GM18508 (cell line): ENCODE results near the gene NNT.
A peak's percentile ranks its signal among the peaks of the same experiment; 100 is the strongest.

Experiments used
- ATAC-seq: cut with Tn5 transposase; IDR thresholded peaks from one replicate; pipeline ENCODE4 v1.9.1; 2021; ENCODE audit warnings: moderate number of reproducible peaks; ENCODE audit not compliant: insufficient read depth, unreplicated experiment

The NNT gene

GRCh38 chr5:43620944-43621505 is 18.0 kb downstream of the NNT start:
- ATAC-seq = no peak

GRCh38 chr5:43622074-43622473 is 19.1 kb downstream of the NNT start:
- no peak for ATAC-seq

DNA sequence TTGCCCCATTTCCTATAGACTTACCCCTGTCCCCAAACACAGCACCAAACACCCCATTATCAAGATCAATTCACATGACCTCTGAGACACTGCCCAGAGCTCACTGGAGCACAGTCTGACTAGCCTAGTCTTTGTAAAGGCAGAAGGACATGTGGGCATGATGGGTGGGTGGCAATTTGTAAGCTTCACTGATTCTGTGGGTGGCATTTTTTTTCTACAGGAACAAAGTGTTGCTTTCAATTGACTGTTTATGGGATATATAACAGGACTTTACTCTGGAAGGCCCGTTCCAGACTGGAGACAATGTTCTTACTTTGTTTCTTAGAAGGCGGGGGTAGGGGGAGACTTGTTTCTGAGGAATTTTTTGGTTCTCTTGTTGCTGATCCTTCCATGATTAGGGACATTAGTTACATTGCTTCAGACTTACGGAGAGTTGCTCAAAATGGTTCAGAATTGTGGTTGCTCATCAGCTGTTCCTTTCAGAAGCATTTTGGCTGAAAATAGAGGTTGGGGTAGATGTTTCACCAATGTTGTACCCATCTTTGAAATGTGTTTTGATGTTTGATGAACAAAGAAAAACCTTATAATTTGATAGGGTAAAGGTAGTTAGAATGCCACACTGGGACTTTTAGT is 20.2 kb downstream of the NNT start:
- no peak for ATAC-seq

DNA sequence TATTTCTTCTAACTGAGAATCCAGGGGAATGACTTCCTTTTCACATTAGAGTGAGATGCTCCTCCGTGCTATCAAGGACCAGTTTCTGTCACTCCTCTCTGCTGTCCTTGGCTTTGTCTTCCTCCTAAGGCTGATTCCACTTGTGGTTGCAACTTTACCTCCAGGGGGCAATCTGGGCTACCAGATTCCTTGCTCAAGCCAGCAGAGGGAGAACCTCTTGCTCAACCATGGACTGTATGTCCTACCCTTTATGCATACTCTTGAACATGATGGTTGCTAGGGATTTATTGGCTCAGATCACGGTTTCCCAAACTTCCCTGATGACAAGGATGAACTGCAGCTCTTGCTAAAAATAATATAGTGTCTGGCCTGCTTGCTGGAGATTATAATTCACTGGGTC is 24.0 kb downstream of the NNT start:
- ATAC-seq = no peak

GRCh38 chr5:43631182-43631910 is 28.4 kb downstream of the NNT start:
- peak; percentile 97 for ATAC-seq

DNA sequence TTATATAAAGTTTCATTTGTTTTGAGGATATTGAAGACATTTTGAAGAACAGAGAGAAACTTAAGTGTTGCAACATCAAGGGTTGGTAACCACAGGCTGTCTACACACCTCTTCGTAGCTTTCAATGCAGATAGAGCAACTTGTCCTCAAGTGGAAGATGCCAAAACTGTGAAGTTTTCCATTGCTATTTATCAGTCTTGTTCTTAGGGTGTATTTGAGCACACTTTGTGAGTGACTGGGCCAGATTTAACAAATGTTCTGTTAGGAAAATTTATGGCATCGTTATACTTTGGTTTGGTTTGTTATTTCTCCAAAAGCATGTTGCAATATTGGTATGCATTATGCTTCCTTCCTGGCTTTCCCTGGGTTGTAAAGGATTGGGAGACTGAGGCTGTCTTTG is 31.6 kb downstream of the NNT start:
- ATAC-seq = no peak

DNA sequence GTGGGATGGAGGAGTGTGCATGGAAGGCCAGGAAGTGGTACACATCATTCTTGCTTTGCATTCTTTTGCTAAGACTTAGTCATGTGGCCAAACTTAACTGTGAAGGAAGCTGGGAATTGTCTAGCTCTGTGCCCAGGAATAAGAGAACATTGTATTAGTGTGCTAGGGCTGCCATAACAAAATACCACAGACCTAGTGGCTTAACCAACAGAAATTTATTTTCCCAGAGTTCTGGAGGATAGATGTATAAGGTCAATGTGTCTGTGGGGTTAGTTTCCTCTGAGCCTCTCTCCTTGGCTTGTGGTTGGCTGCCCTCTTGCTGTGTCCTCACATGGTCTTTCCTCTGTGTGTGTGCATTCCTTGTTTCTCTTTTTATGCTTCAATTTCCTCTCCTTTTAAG is 32.4 kb downstream of the NNT start:
- ATAC-seq = no peak

DNA sequence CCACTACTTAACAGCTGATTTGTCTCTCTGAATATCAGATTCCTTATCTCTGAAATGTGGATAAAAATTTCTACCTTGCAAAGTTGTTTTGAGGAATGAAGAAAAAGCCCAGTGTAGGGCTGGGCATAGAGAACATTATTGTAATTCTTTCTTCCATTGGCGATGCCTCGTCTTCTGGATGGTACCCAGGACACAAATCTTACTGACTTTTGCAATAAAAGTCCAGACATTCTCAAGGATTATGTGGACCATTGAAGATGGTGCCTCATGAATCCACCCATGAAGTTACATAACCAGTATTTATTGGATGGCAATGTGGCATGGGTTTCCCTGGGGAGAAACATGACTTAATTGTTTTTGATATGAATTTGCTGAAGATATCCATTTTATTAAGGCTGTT is 33.1 kb downstream of the NNT start:
- no peak for ATAC-seq

GRCh38 chr5:43637416-43637815 is 34.4 kb downstream of the NNT start:
- no peak for ATAC-seq

DNA sequence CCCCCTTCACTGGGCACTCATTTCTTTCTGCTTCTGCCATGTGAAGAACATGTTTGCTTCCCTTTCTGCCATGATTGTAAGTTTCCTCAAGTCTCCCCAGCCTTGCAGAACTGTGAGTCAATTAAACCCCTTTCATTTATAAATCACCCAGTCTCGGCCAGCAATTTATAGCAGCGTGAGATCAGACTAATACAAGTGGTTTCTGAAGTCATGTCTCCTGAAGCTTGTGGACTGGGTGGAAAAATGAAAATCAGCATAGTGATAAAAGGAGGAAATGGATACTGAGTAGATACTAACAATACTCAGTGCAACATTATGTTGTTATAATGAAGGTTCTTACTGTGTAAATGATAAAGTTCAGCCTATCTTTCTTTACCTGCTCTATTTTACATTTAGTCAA is 35.1 kb downstream of the NNT start:
- no peak for ATAC-seq

GRCh38 chr5:43638546-43638945 is 35.6 kb downstream of the NNT start:
- no peak for ATAC-seq

- ATAC-seq = no peak
Observed at GRCh38 chr5:43639566-43639965, 36.6 kb downstream of the NNT start.

GRCh38 chr5:43642428-43642827 is 39.4 kb downstream of the NNT start:
- no peak for ATAC-seq

- no peak for ATAC-seq
Observed at GRCh38 chr5:43643327-43643726, 40.3 kb downstream of the NNT start.

DNA sequence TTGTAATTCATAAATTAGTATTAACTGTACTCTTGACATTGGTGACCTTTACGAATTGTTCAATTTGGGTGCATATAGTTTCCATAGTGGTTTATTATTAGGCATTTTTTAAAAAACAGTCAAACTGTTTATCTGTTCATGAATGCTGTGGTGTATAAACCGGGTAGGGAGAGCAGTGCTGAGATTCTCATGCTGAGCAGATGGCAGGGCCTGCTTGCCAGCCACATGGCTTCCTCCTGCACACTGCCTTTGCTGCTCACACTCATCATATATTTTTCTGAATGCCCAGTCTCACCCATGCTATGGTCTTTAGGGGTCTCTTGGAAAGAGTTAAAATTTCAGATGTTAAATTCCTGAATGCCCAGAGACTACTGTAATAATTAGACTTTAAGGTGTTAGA is 40.8 kb downstream of the NNT start:
- ATAC-seq = no peak

- ATAC-seq = no peak
Observed at GRCh38 chr5:43646992-43647391, 44.0 kb downstream of the NNT start.

GRCh38 chr5:43647789-43648188 is 44.8 kb downstream of the NNT start:
- no peak for ATAC-seq

GRCh38 chr5:43648499-43649124 is 45.6 kb downstream of the NNT start:
- ATAC-seq = no peak

GRCh38 chr5:43649256-43649655 is 46.3 kb downstream of the NNT start:
- no peak for ATAC-seq

DNA sequence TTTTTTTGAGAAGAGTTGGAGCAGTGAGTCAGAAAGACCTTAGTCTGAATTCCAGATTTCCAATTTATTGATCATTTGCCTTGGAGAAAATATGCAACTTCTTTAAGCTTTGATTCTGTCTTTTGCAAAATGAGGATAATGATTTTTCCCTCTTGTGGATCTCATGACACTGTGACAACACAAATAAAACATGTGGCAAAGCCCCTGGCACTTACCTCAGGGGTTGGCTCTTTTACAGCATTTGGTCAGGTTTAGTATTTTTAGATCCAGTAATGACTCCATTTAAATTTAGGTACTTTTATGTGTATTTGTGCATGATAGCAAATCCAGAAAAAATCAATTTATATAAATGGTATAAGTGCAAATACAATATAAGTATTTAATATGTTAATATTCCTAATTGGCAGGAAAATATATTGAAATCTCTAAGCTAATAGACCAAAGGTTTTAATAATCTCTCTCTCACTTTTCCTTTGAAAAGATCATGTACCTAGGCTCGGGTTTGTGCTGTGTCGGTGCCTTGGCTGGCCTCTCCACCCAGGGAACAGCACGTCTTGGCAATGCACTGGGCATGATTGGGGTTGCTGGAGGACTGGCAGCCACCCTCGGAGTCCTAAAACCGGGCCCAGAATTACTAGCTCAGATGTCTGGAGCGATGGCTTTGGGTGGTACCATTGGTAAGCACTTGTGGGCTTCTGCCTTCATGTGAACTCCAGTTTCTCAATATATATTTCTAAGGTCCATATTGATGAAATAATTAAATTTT is 49.7 kb downstream of the NNT start:
- no peak for ATAC-seq

GRCh38 chr5:43658509-43658908 is 55.5 kb downstream of the NNT start:
- no peak for ATAC-seq
